IPS DF 4.7 (cell line): ENCODE measurements around the gene FAM117B.

Experiments used
- DNase-seq: peaks from one replicate; pipeline ENCODE4 v3.0.0-alpha.2; 2013; ENCODE audit warnings: low spot score; ENCODE audit errors: extremely low read depth

Gene FAM117B

DNA sequence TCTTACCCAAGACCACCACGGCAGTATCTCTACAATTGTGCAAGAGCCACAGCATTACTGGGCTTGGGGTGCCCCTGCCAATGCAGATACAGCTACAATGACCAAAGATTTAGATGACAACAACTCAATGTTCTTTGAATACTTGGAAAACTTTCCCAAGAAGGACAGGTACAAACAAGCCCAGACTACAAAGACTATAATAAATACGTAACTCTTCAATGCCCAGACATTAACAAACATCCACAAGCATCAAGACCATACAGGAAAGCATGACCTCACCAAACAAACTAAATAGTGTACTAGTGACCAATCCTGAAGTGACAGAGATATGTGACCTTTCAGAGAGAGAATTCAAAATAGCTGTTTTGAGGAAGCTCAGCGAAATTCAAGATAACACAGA lies 174.0 kb downstream of the FAM117B start:
- no peak for DNase-seq

DNA sequence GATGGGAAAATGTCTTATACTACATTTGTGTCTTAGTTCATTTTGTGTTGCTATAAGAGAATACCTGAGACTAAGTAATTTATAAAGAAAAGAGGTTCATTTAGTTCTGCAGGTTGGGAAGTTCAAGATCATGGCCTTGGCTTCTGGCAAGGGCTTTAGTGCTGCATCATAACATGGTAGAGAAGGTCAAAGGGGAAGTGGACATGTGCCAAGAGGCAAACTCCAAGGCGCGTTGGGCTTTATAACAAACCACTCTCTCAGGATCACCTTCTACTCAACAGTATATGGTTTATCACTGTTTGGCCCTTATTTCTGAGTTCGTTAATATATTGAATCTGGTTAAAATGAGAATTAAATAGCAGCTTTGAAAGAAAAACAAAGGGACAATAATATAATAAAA lies 178.6 kb downstream of the FAM117B start:
- no peak for DNase-seq

DNA sequence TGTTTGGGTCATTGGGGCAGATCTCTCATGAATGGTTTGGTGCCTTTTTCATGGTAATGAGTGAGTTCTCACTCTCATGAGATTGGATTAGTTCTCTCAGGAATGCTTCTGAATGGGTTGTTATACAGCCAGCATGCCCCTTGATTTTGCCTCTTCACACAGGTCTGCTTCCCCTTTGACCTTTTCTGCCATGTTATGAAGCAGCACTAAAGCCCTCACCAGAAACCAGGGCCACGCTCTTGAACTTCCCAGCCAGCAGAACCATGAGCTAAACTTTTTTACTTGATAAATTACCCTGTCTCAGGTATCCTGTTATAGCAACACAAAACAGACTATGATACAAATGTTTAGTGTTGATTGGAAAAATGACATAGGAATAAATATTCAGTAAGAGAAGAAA lies 179.5 kb downstream of the FAM117B start:
- no peak for DNase-seq

DNA sequence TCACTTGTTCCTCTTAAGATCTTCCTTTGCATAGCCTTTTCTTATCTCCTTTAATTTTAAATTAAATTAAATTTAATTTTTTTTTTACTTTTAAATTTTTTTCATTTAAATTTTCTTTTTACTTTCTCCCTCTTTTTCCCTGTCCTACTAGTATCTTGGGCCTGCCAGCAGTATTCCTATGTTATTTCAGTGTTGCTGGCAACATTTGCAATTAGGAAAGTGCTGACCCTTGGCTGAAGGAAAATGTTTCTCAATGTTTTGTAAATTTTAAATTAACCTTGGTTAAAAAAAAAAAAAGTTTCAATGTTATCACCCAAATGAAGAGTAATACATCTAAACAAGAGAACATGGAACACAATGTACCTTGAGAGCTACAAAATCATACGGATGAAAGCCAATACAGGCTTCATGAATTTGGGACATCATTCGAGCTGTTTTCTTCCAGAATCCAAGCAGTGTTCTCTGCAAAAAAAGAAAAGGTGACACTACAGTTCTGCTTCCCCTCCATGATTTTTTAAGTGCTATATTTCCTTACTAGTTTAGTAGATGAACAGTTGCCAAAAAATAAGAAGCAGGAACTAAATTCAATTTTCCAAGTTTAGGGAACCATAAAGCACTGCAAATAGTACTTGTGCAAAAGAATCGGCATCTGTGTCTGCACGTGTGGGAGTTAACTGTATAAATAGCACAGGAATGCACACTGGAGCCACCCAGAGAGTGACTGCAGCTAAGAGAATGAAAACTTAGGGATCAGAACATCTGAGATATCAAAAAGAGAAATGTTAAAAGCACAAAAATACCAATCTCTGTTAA lies 181.0 kb downstream of the FAM117B start:
- DNase-seq: no peak

DNA sequence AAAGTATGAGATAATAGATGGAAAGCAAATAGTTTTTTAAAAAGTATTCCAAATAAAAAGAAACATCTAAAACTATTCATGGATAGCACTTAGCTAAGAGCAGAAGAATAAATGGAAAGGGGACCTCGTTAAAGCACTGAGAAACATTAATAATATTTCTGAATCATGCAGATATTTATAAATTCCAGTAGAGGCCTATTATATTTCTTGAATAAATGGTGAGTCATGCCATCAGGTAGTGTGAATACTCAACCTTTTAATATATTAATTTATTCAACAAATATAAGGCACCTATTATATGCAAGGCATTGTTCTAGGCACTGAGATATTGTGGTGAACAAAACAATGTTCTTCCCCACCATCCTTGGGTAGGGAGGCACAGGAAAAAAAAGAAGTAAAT lies 183.0 kb downstream of the FAM117B start:
- no peak for DNase-seq

DNA sequence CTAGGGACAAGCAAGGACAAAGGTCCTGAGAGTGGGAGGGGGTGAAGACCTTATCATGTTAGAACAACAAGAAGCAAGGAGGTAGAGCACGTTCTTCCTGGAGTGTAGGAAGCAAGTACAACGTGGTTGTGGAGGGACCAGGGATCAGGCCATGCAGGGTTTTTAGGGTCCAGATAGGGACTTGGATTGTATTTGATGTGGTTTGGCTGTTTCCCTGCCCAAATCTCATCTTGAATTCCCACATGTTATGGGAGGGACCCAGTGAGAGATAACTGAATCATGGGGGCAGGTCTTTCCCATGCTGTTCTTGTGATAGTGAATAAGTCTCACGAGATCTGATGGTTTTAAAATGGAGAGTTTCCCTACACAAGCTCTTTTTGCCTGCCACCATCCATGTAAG lies 183.6 kb downstream of the FAM117B start:
- no peak for DNase-seq
